K562 (cell line): ENCODE measurements around the gene MASP1. TPM values are rescaled to one million over a fixed set of nuclear protein-coding genes. Genes with fewer than 3 reads are reported as not detected.

ENCODE experiments used
- ATAC-seq: fragments of 200-7000 bp; cut with Tn5 transposase; 3 replicates; pipeline ENCODE4 v1.9.1; 2020; ENCODE audit warnings: moderate library complexity
- BruUV-seq: library from RNA; stranded (reverse); fragments of 400-500 nt; replicated peaks from 2 replicates; lab custom pipeline; 2021; lab: Mats Ljungman, UMichigan
- CTCF ChIA-PET: fragments of 300-600 bp; formaldehyde crosslinking; extraction: SDS; loops from one replicate; lab custom pipeline; 2021; ENCODE audit warnings: low intra/inter-chr PET ratio; lab: Yijun Ruan, JAX
- POLR2A ChIA-PET: fragments of 300-600, 350-650 bp; sonication (Branson Sonifier 250); formaldehyde crosslinking; extraction: SDS; loops from one replicate; lab custom pipeline; 2021; ENCODE audit warnings: antibody characterized with exemption, inconsistent platforms; lab: Yijun Ruan, JAX
- DNase-seq, 4 experiments: peaks; one replicate each; pipeline versions ENCODE4 v3.0.0 to v3.0.0-alpha.2; 2011 to 2018; ENCODE audit warnings: low spot score in 3 of 4, mixed read lengths in 3 of 4; ENCODE audit errors: extremely low read depth in 1 of 4
- FAIRE-seq: peaks from 2 replicates; lab custom pipeline; 2011; peaks lifted over from hg19 to GRCh38; lab: Jason Lieb, UNC
- H2AFZ ChIP-seq: 2 replicates; pipeline ENCODE4 v1.6.0; 2011; ENCODE audit warnings: low read depth, low read length, control low read depth, inconsistent platforms
- H3K27ac ChIP-seq: fragments of 200-600 bp; 3 replicates; pipeline ENCODE4 v1.8.0; 2011; ENCODE audit warnings: low read depth, mild to moderate bottlenecking, control low read depth, inconsistent platforms, low read length, moderate library complexity, mixed read lengths; ENCODE audit errors: extremely low read depth
- H3K27me3 ChIP-seq, 2 experiments: fragments of 300-600 bp in 1 of 2; 2 replicates in 1 of 2; 3 replicates in 1 of 2; pipeline versions ENCODE4 v1.6.0 to v1.8.0; 2011; ENCODE audit warnings: inconsistent platforms in 2 of 2, low read length in 2 of 2, mild to moderate bottlenecking in 1 of 2, mixed read lengths in 1 of 2, moderate library complexity in 1 of 2; ENCODE audit not compliant: control insufficient read depth in 2 of 2, insufficient read depth in 2 of 2
- H3K36me3 ChIP-seq: fragments of 300-600 bp; 3 replicates; pipeline ENCODE4 v1.8.0; 2011; ENCODE audit warnings: mild to moderate bottlenecking, low read length, inconsistent platforms; ENCODE audit not compliant: control insufficient read depth, insufficient read depth
- H3K4me1 ChIP-seq, 2 experiments: fragments of 200-600 bp in 1 of 2; replicated peaks in 1 of 2; 2 replicates in 1 of 2; 3 replicates in 1 of 2; pipeline versions ENCODE4 v1.5.1 to v1.8.0; 2011; ENCODE audit warnings: inconsistent platforms in 2 of 2, low read length in 2 of 2, mild to moderate bottlenecking in 1 of 2, mixed read lengths in 1 of 2, moderate library complexity in 1 of 2; ENCODE audit not compliant: control insufficient read depth in 2 of 2, insufficient read depth in 2 of 2
- H3K4me2 ChIP-seq: 2 replicates; pipeline ENCODE4 v1.6.1; 2011; ENCODE audit warnings: low read length, control low read depth, inconsistent platforms, mixed read lengths; ENCODE audit not compliant: insufficient read depth
- H3K4me3 ChIP-seq: fragments of 200-600 bp; sonication (generic), shearing (Covaris generic); 2 replicates; pipeline ENCODE4 v1.5.1; 2016; ENCODE audit warnings: control low read depth, inconsistent platforms
- H3K79me2 ChIP-seq: fragments of 200-600 bp; 3 replicates; pipeline ENCODE4 v1.8.0; 2011; ENCODE audit warnings: low read length, inconsistent platforms; ENCODE audit not compliant: control insufficient read depth, insufficient read depth
- H3K9ac ChIP-seq, 2 experiments: 2 replicates each; pipeline versions ENCODE4 v1.6.0 to v1.6.1; 2011; ENCODE audit warnings: low read depth in 2 of 2, low read length in 2 of 2, control low read depth in 1 of 2, inconsistent platforms in 1 of 2, mild to moderate bottlenecking in 1 of 2, mixed read lengths in 1 of 2; ENCODE audit not compliant: insufficient read depth in 1 of 2
- H3K9me1 ChIP-seq: one replicate; pipeline ENCODE4 v1.6.0; 2011; ENCODE audit warnings: inconsistent platforms, mild to moderate bottlenecking, low read length, moderate library complexity; ENCODE audit not compliant: control insufficient read depth, insufficient read depth
- H3K9me3 ChIP-seq: replicated peaks from 2 replicates; pipeline ENCODE4 v1.5.1; 2011; ENCODE audit warnings: low read depth, low read length, inconsistent platforms; ENCODE audit not compliant: control insufficient read depth, insufficient read depth
- H4K20me1 ChIP-seq: replicated peaks from 2 replicates; pipeline ENCODE4 v1.6.1; 2011; ENCODE audit warnings: low read length, inconsistent platforms, mixed read lengths; ENCODE audit not compliant: control insufficient read depth, insufficient read depth
- C11orf30 ChIP-seq: fragments of 450-650 bp; IDR thresholded peaks from 2 replicates; pipeline ENCODE4 v1.6.1; 2016; ENCODE audit warnings: low read depth, mild to moderate bottlenecking
- CREB1 ChIP-seq, 2 experiments: sonication (generic) in 1 of 2; formaldehyde crosslinking in 1 of 2; IDR thresholded peaks; 2 replicates each; pipeline versions ENCODE4 v1.6.1 to v1.8.0; 2012 to 2022; ENCODE audit warnings: inconsistent platforms in 1 of 2, mild to moderate bottlenecking in 1 of 2, missing genetic modification reagents in 1 of 2, moderate library complexity in 1 of 2
- FUS ChIP-seq: fragments of 200-400 bp; formaldehyde crosslinking; optimal IDR thresholded peaks from 2 replicates; pipeline ENCODE3; 2017; ENCODE audit warnings: low read depth, low read length
- GTF2A2 ChIP-seq: IDR thresholded peaks from 2 replicates; pipeline ENCODE4 v1.6.1; 2016; ENCODE audit warnings: mild to moderate bottlenecking, missing genetic modification characterization, missing compliant biosample characterization
- MAFF ChIP-seq: IDR thresholded peaks from 2 replicates; pipeline ENCODE4 v1.6.1; 2012; ENCODE audit warnings: low read length, improper control_type of control experiment
- MAFG ChIP-seq: fragments of 450-650 bp; conservative IDR thresholded peaks from 2 replicates; pipeline ENCODE4 v1.6.1; 2016; ENCODE audit warnings: missing genetic modification characterization, missing compliant biosample characterization
- NR2C2 ChIP-seq, 2 experiments: fragments of 200-800 bp in 1 of 2; sonication (Bioruptor generic) in 1 of 2; sonication (generic) in 1 of 2; formaldehyde crosslinking in 1 of 2; IDR thresholded peaks; 2 replicates each; pipeline versions ENCODE4 v1.6.1 to v1.8.0; 2016 to 2022; ENCODE audit warnings: mild to moderate bottlenecking in 1 of 2, missing compliant biosample characterization in 1 of 2, missing genetic modification characterization in 1 of 2, missing genetic modification reagents in 1 of 2
- OTX1 ChIP-seq: fragments of 450-650 bp; formaldehyde crosslinking; IDR thresholded peaks from 2 replicates; pipeline ENCODE4 v1.4.0; 2022; ENCODE audit warnings: mild to moderate bottlenecking
- SIN3B ChIP-seq: fragments of 450-650 bp; IDR thresholded peaks from 2 replicates; pipeline ENCODE4 v1.6.1; 2017; ENCODE audit warnings: low read depth, mild to moderate bottlenecking, moderate library complexity
- TEAD2 ChIP-seq: fragments of 450-650 bp; IDR thresholded peaks from 2 replicates; pipeline ENCODE4 v1.6.1; 2016; ENCODE audit warnings: missing genetic modification characterization, control low read depth, missing compliant biosample characterization
- ZNF316 ChIP-seq: fragments of 450-650 bp; IDR thresholded peaks from 2 replicates; pipeline ENCODE4 v1.6.1; 2016
- ZNF584 ChIP-seq: fragments of 200-800 bp; sonication (Bioruptor generic); IDR thresholded peaks from 2 replicates; pipeline ENCODE4 v1.6.1; 2016; ENCODE audit warnings: low read depth, mild to moderate bottlenecking, missing genetic modification characterization, missing compliant biosample characterization
- ZNF75A ChIP-seq: fragments of 450-650 bp; formaldehyde crosslinking; IDR thresholded peaks from 2 replicates; pipeline ENCODE4 v1.4.0; 2020; ENCODE audit warnings: mild to moderate bottlenecking
- WGBS: fragments of 100-300 bp; shearing (Covaris generic); methylation state at CpG from one replicate; pipeline ENCODE4 v1.1.6; 2016; ENCODE audit warnings: low coverage, mixed read lengths; ENCODE audit not compliant: insufficient coverage; ENCODE audit errors: missing lambda C conversion rate; 5-methylcytosine and 5-hydroxymethylcytosine counted together
- in situ Hi-C: fragments of 300-500 bp; cut with MboI; formaldehyde crosslinking; loops from 4 replicates; pipeline ENCODE4 v1.15.0; 2018; ENCODE audit warnings: inconsistent platforms, mixed read lengths
- intact Hi-C: fragments of 100-400 bp; cut with micrococcal nuclease; formaldehyde crosslinking; loops from 2 replicates; pipeline ENCODE4 v1.14.2; 2022
- polyA plus RNA-seq, 8 experiments: library from polyadenylated mRNA; depleted of rRNA in 4 of 8; stranded (reverse) in 5 of 8; unstranded in 3 of 8; fragments of >200 nt; fragmentation: Nextera tagmentation in 2 of 8; fragmentation: Illumina TruSeq in 1 of 8; extraction: Ambion mirVana in 2 of 8; extraction: Trizol in 1 of 8; gene quantifications; 2 replicates each; pipeline versions ENCODE4 v1.2.1 to v1.2.3, GENCODE V29; 2011 to 2014; ENCODE audit warnings: inconsistent platforms in 1 of 8, missing spikeins in 1 of 8
- total RNA-seq, 7 experiments: library from RNA; depleted of rRNA in 6 of 7; stranded (reverse); fragments of >200 nt in 6 of 7; fragmentation: Illumina TruSeq in 2 of 7; extraction: Trizol in 2 of 7; gene quantifications; 2 replicates each; pipeline versions ENCODE4 v1.2.1 to v1.2.3, GENCODE V29; 2011 to 2021; ENCODE audit warnings: low replicate concordance in 1 of 7

MASP1 gene
- total and polyA plus RNA-seq, 9 of the 15 experiments (the other 6 are each of a cell fraction or from before 2014, with no cell fraction given), result 0.03 to 0.24 (median 0.20) TPM; not detected in 3

- Histone ChIP-seq H2AFZ (no peak overlapping the region), H3K4me2 (no peak overlapping the region), H3K4me3 (no peak overlapping the region), H3K27ac (no peak overlapping the region), H3K36me3 (no peaks in the 10 kb centered on the region), H3K9me1 (no peaks in the 10 kb centered on the region), H3K9me3 (no peaks in the 10 kb centered on the region; the same call in 1 of the 2 replicates), H3K4me1 (peaks cover 0 to 7% of the 10 kb centered on the region in 2 experiments; a peak in 2 of 5 replicates), H3K9ac (no peak overlapping the region), H3K27me3 (peaks cover 22 to 40% of the 10 kb centered on the region in 2 experiments), H3K79me2 (no peaks in the 10 kb centered on the region), H4K20me1 (no peaks in the 10 kb centered on the region)
- intact Hi-C loops, result no loop called here
- TF ChIP-seq ZNF75A (CRISPR knock-in tag) (no peak), OTX1 (CRISPR knock-in tag) (no peak), NR2C2 (CRISPR knock-in tag; IDR thresholded peaks at IDR 0.05) (no peak), NR2C2 (tag; IDR thresholded peaks at IDR 0.05) (no peak), CREB1 (IDR thresholded peaks at IDR 0.05) (no peak), CREB1 (CRISPR knock-in tag; IDR thresholded peaks at IDR 0.05) (no peak)
- in situ Hi-C loops, result no loop called here
- no TSS peak for BruUV-seq
- ChIA-PET CTCF (no interaction called here), POLR2A (no interaction called here)
- FAIRE-seq (no peak), DNase-seq (no peak), ATAC-seq (no peak)
Measured at GRCh38 chr3:187207624-187208023, 83.9 kb downstream of the MASP1 start.

GRCh38 chr3:187207062-187207461 lies 84.5 kb downstream of the MASP1 start:
- ChIA-PET POLR2A (no interaction called here), CTCF (no interaction called here)
- no peak overlapping the region for H3K27ac ChIP-seq
- no peak overlapping the region for H3K4me2 ChIP-seq
- no peaks in the 10 kb centered on the region for H3K79me2 ChIP-seq
- no peak overlapping the region for H2AFZ ChIP-seq
- no peak for DNase-seq
- no peak for FAIRE-seq
- WGBS, result 0% methylated on average over 2 of the region's 2 CpGs
- no peaks in the 10 kb centered on the region; the same call in 1 of the 2 replicates for H3K9me3 ChIP-seq
- in situ Hi-C loops (no loop called here), intact Hi-C loops (no loop called here)
- H3K9me1 ChIP-seq, result no peaks in the 10 kb centered on the region
- BruUV-seq, result no TSS peak
- peaks cover 22 to 38% of the 10 kb centered on the region in 2 experiments for H3K27me3 ChIP-seq
- no peak overlapping the region for H3K9ac ChIP-seq
- H3K36me3 ChIP-seq, result no peaks in the 10 kb centered on the region
- ATAC-seq, result no peak
- H3K4me3 ChIP-seq, result no peak overlapping the region
- H4K20me1 ChIP-seq, result no peaks in the 10 kb centered on the region
- peaks cover 0 to 7% of the 10 kb centered on the region in 2 experiments; a peak in 2 of 5 replicates for H3K4me1 ChIP-seq
- TF ChIP-seq FUS, result no peak
- TF ChIP-seq MAFG (tag), result peak; percentile 44; the same call in 1 of the 2 replicates
- no peak for TF ChIP-seq GTF2A2 (tag)
- TF ChIP-seq MAFF, result 0 out of 2 replicates have a peak, but pooled peaks have one; percentile 2
- TF ChIP-seq SIN3B, result no peak
- no peak for TF ChIP-seq ZNF584 (CRISPR knock-in tag)
- TF ChIP-seq ZNF316, result peak; percentile 47
- TF ChIP-seq C11orf30, result peak; percentile 38; the same call in 1 of the 2 replicates
- TF ChIP-seq TEAD2 (tag), result no peak
